Effector memory CD4-positive, alpha-beta T cell (primary cell): ENCODE measurements around the gene GSC2.
A peak's percentile ranks its signal among the peaks of the same experiment; 100 is the strongest.

Experiments
- DNase-seq, 3 donors: peaks; one replicate each; pipeline ENCODE4 v3.0.0-alpha.2; 2020
- H3K27ac ChIP-seq: 2 replicates; pipeline ENCODE4 v1.7.0; 2013; ENCODE audit warnings: mild to moderate bottlenecking, low read length, moderate library complexity; ENCODE audit not compliant: insufficient read depth, poor library complexity, severe bottlenecking
- H3K27me3 ChIP-seq: replicated peaks from 2 replicates; pipeline ENCODE4 v1.7.0; 2013; ENCODE audit warnings: mild to moderate bottlenecking, low read length; ENCODE audit not compliant: insufficient read depth, control insufficient read depth, poor library complexity, severe bottlenecking
- H3K36me3 ChIP-seq: 2 replicates; pipeline ENCODE4 v1.7.0; 2013; ENCODE audit warnings: mild to moderate bottlenecking, low read length, moderate library complexity; ENCODE audit not compliant: control insufficient read depth, insufficient read depth
- H3K4me1 ChIP-seq: 2 replicates; pipeline ENCODE4 v1.7.0; 2013; ENCODE audit warnings: low read length, mild to moderate bottlenecking; ENCODE audit not compliant: control insufficient read depth, insufficient read depth, poor library complexity, severe bottlenecking
- H3K4me3 ChIP-seq: 2 replicates; pipeline ENCODE4 v1.7.0; 2013; ENCODE audit warnings: low read length, low read depth, mild to moderate bottlenecking; ENCODE audit not compliant: insufficient read depth, poor library complexity, severe bottlenecking
- H3K9me3 ChIP-seq: 2 replicates; pipeline ENCODE4 v1.7.0; 2013; ENCODE audit warnings: mild to moderate bottlenecking, low read length, moderate library complexity; ENCODE audit not compliant: control insufficient read depth

Gene GSC2

GRCh38 chr22:19125474-19126308, 24.4 kb downstream of the GSC2 start:
- Histone ChIP-seq H3K27me3 (no peaks in the 10 kb centered on the region), H3K36me3 (no peaks in the 10 kb centered on the region), H3K4me1 (peaks cover 11% of the 10 kb centered on the region), H3K27ac (no peak overlapping the region), H3K9me3 (no peaks in the 10 kb centered on the region), H3K4me3 (no peak overlapping the region)
- DNase-seq, result no peak

GRCh38 chr22:19125011-19125410, 25.1 kb downstream of the GSC2 start:
- no peaks in the 10 kb centered on the region for H3K9me3 ChIP-seq
- no peak overlapping the region for H3K27ac ChIP-seq
- H3K4me3 ChIP-seq, result no peak overlapping the region
- DNase-seq, result no peak
- no peaks in the 10 kb centered on the region for H3K27me3 ChIP-seq
- H3K4me1 ChIP-seq, result peaks cover 18% of the 10 kb centered on the region
- no peaks in the 10 kb centered on the region for H3K36me3 ChIP-seq

GRCh38 chr22:19124377-19124776, 25.7 kb downstream of the GSC2 start:
- Histone ChIP-seq H3K4me1 (peaks cover 24% of the 10 kb centered on the region), H3K9me3 (no peaks in the 10 kb centered on the region), H3K27me3 (no peaks in the 10 kb centered on the region), H3K4me3 (no peak overlapping the region), H3K36me3 (no peaks in the 10 kb centered on the region), H3K27ac (no peak overlapping the region)
- no peak for DNase-seq

- no peak for DNase-seq
- H3K27ac ChIP-seq, result no peak overlapping the region
- H3K27me3 ChIP-seq, result no peaks in the 10 kb centered on the region
- H3K4me3 ChIP-seq, result no peak overlapping the region
- no peaks in the 10 kb centered on the region for H3K9me3 ChIP-seq
- H3K36me3 ChIP-seq, result no peaks in the 10 kb centered on the region
- peaks cover 29% of the 10 kb centered on the region for H3K4me1 ChIP-seq
Observed at GRCh38 chr22:19123936-19124335, 26.2 kb downstream of the GSC2 start.

- Histone ChIP-seq H3K36me3 (no peaks in the 10 kb centered on the region), H3K27me3 (no peaks in the 10 kb centered on the region), H3K4me3 (peak overlapping the region; percentile 54), H3K27ac (peak overlapping the region; percentile 51), H3K9me3 (no peaks in the 10 kb centered on the region), H3K4me1 (peaks cover 35% of the 10 kb centered on the region)
- DNase-seq, result no peak
Observed at GRCh38 chr22:19122752-19123492, 27.2 kb downstream of the GSC2 start.

- Histone ChIP-seq H3K4me3 (peak within 1 kb of the TSS; percentile 92), H3K9me3 (no peaks in the 10 kb centered on the region), H3K27ac (peak within 1 kb of the TSS; percentile 78), H3K27me3 (no peaks in the 10 kb centered on the region), H3K4me1 (peaks cover 41% of the 10 kb centered on the region), H3K36me3 (no peaks in the 10 kb centered on the region)
- peak; percentile 95 for DNase-seq
Observed at GRCh38 chr22:19122143-19122751, 27.8 kb downstream of the GSC2 start, which contains the start of gene DGCR2. TSS of gene DGCR2 (minus strand) at chr22:19122412. CDS start at chr22:19122206, 206 bp downstream.

- Histone ChIP-seq H3K4me1 (peaks cover 46% of the 10 kb centered on the region), H3K27me3 (no peaks in the 10 kb centered on the region), H3K9me3 (no peaks in the 10 kb centered on the region), H3K4me3 (peak overlapping the region; percentile 92), H3K36me3 (no peaks in the 10 kb centered on the region), H3K27ac (peak overlapping the region; percentile 78)
- DNase-seq, result no peak
Observed at GRCh38 chr22:19121631-19122142, 28.4 kb downstream of the GSC2 start.

GRCh38 chr22:19120829-19121630, 29.1 kb downstream of the GSC2 start:
- no peaks in the 10 kb centered on the region for H3K36me3 ChIP-seq
- no peaks in the 10 kb centered on the region for H3K9me3 ChIP-seq
- no peaks in the 10 kb centered on the region for H3K27me3 ChIP-seq
- H3K4me3 ChIP-seq, result peak overlapping the region; percentile 92
- H3K4me1 ChIP-seq, result peaks cover 53% of the 10 kb centered on the region
- DNase-seq, result peak in 1 of 3 donors; percentile 11
- H3K27ac ChIP-seq, result peak overlapping the region; percentile 78

GRCh38 chr22:19119949-19120348, 30.1 kb downstream of the GSC2 start:
- no peaks in the 10 kb centered on the region for H3K9me3 ChIP-seq
- no peaks in the 10 kb centered on the region for H3K36me3 ChIP-seq
- no peak overlapping the region for H3K4me3 ChIP-seq
- no peak for DNase-seq
- H3K27ac ChIP-seq, result no peak overlapping the region
- peaks cover 61% of the 10 kb centered on the region for H3K4me1 ChIP-seq
- no peaks in the 10 kb centered on the region for H3K27me3 ChIP-seq
